ENCODE data around the gene FREM1.

The FREM1 gene

DNA sequence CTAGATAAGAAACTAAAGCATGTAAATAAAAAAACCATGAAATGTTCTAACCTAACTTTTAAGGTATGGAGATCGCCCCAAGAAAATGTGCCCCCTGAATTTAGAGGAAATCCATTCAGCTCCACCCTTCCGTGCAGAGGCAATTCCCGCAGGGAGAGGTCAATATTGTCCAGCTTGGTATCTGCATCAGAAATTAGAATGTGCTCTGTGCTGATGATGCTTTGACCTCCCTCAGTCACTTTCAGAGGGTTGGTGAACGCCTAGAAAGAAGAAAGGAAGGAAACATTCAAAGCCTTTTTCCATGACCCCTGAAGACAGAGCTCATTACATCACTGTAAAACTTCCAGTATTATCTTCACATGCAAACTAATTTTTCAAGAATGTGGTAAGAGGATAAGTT is 91.0 kb downstream of the FREM1 start:
- no peak for DNase-seq (ENCODE audit: low read depth in 2 of 2)

DNA sequence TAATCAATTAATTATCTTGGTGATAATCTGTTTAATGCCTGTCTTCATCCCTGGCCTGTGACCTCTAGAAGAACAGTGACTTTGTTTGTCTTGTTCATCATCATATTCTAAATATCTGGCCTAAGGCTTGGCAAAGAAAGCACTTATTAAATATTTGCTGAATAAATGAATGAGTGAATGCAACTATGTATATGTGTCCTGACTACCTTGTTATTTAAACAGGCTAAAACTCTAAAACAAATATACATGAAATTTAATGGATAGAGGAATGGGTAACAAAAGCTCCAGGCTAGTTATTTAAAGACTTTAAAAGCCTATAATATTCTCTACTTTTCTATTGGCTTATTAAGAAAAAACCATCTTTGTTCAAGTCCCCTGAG is 96.0 kb downstream of the FREM1 start:
- no peak for DNase-seq (ENCODE audit: low read depth in 2 of 2)

DNA sequence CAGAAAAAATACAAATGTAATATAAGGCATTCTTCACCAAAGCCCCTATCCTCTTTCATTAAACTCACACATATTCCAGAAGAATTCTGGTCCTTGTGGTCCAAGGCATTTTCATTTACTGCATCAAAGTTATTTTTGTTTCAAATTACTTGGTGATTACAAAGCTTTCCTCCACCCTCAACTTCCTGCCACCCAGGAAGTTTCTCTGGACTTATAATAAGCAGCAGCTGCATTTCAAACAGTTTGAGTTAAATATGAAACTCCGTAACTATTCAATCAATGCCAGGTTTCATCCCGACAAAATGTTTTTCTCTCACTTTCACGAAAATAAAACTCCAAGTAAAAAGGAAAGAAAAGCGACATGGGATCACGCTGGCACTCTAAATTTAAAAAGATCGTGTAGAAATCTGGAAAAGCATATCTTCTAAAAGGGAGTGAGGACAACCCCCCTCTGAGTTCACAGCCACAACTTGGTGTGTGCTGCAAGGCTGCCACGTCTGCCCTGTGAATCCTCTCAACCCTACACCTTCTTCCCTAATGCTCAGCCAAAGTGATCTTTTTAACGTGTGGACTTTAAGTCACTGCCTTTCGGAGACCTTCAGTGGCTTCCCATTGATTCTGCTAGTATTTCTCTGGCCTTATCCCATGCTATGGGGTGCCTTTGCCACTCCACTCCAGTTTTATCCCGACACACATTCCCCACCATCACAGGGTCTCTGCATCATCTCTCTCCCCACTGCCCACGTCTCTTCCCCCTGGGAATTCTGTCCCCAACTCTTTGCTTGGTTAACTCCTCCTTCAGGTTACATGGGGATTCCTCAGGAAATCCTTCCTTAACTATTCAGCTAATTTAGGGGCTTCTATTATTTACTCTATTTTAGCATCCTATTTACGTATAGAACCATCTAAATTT is 96.6 kb downstream of the FREM1 start:
- DNase-seq (ENCODE audit: low read depth in 2 of 2) = no peak

DNA sequence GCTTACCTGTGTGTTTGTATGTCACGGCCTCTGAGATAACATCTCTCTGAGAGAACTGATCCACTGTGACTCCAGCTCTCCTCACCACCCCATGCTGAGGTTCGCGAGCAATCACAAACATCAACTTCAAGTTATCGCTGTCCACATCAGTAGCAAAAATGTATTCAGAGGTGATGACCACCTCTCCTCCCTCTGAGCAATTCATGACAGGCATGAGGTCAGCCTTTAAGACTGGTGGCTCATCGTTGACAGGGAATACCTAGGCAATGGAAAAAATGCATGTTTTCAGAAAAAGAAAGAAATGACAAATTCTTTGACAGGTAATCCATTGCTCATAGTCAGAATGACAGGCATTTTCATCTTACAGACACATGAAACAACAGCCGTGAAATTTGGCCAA is 97.4 kb downstream of the FREM1 start:
- no peak for DNase-seq (ENCODE audit: low read depth in 2 of 2)

DNA sequence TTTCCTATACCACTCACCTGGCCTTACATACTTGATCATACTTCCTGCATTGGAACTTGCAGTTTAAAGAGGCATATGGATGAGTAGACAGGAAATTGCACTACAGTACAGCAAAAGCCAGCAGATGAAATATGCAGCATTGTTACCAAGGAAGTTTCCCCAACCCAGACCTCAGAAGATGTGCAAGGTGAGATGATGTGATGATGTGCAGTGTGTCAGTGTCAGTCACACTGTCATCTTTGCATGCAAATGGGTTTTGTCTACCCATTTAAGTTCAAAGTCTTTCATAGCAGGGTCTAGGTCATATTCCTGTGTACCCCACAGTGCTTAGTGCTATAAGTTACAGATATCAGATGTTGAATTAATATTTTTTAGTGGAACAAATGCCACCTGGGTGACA is 98.4 kb downstream of the FREM1 start:
- DNase-seq (ENCODE audit: low read depth in 2 of 2) = no peak

DNA sequence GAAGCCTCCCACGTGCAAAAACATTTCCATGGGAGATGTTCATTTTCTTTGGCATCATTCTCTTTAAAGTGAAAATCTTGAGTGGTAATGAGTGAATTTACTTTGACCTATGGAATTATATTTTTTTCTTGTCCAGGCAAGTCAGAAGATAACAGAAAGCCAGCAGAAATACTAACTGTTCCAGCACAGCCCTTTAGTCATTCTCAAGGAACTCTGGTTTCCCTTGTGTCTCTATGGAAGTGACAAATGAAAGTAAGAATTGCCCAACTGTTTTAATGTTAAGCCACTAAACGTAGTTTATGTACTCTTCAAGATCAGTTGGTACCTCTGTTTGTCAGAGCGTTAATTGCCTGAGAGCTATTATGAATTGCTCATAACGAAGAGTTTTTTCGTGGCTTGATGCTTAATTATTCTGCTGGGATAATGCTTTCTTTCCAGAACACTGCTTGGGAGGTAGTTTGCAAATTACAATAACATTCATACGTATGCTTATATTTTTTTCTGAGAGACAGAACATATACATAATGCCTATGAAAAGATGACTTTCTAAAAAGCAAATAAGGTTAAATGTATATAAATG is 103.2 kb downstream of the FREM1 start:
- DNase-seq (ENCODE audit: low read depth in 2 of 2) = no peak

DNA sequence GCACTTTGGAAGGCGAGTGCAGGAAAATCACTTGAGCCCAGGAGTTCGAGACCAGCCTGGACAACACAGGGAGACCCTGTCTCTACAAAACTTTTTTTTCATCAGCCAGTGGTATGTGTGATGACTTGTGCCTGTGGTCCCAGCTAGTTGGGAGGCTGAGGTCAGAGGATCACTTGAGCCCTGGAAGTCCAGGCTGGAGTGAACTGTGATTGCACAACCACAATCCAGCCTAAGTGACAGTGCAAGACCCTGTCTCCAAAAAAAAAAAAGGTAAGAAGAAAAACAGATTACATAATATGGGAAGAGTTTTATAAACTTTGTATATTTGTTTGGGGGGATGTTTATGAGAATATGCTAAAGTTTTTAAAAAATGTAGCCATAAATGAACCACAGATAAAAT is 111.2 kb downstream of the FREM1 start:
- DNase-seq (ENCODE audit: low read depth in 2 of 2) = no peak

DNA sequence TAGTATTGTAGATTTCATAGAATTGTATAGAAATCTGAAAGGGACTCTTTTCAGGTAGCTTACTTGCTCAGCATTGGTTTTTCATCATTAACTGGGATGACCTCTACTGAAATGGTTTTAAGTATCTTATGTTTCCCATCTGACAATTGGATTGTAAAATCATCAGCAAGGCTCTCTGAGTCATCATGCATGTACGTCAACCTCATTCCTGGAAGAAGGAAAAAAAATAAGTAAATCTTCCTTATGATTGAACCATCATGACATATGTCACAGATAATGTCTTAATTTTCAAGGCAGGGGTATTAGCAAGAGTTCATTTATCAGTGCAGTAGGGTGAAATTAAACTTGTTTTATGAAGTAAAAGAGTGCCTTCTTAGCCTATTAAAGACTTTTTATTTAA is 112.8 kb downstream of the FREM1 start:
- no peak for DNase-seq (ENCODE audit: low read depth in 2 of 2)

DNA sequence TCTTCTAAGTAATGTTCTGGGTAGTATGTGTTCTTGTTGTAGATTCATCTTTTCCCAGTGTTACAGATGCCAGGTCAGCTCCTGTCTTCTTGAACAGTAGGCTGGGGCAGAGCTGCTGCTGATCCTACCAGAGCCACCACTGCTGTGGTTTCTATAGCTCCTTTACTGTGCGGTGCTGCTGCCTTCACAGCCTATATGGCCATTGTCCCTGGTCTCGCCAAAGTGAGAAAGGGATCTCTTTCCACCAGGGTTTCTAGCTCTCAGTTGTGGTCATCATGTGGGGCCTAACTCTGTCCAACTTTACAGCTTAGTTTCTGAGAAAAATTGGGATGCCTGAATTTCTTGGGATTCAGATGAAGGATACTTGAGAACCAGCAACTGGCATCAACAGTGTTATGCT is 116.8 kb downstream of the FREM1 start:
- no peak for DNase-seq (ENCODE audit: low read depth in 2 of 2)

DNA sequence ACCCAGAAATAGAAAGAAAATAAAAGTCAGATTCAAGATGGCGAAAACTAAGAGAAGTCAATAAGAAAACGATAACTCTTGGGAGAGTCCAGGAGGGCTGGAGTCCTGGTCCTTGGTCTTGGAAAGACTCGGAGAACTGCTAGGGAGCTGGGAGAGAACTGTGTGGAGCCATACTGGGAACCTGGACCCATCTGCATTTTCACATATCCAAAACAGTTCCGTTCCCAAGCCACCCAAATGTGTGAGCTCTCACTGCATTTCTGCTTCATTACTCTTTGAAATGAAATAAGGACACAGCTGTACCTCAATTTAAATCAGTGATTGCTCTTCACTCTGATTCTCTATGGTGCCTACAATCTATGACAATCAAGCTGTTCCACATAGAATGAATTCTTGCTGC is 119.6 kb downstream of the FREM1 start:
- no peak for DNase-seq (ENCODE audit: low read depth in 2 of 2)

DNA sequence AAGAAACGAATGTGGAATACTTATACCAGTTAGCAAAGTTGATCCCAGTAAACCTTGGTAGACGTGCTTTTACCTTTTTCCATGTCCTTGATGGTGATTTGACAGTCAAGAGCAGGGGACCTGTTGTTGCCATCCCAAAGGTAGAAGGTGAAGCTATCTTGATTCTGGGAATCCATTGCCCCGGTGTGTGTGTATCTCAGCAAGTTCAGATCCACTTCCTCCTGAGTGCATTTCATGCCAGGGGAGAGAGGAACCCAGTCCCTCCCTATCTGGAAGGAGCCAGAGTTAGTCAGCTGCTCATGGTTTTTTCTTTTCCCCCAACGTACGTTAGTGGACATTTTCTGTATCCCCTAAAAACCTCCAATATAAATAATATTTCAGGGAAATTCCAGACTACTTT is 121.4 kb downstream of the FREM1 start:
- DNase-seq (ENCODE audit: low read depth in 2 of 2) = no peak

DNA sequence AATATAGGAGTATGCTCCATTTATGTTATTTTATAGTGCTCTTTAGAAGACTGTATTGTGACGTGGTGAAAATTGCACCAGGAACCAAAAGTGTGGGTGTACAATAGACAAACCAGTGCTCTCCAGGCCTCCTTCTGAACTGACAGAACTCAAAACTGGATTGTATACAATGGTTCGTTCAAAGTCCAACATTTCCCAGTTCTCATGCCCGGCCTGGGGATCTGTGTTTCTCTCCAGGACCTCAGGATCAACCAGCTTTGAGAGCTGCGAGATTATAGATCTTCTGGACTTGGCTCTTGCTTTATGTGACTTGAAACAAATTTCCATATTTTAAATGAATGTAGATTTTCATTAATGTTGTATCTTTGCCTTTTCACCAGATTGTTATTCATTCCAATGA is 126.9 kb downstream of the FREM1 start:
- no peak for DNase-seq (ENCODE audit: low read depth in 2 of 2)

DNA sequence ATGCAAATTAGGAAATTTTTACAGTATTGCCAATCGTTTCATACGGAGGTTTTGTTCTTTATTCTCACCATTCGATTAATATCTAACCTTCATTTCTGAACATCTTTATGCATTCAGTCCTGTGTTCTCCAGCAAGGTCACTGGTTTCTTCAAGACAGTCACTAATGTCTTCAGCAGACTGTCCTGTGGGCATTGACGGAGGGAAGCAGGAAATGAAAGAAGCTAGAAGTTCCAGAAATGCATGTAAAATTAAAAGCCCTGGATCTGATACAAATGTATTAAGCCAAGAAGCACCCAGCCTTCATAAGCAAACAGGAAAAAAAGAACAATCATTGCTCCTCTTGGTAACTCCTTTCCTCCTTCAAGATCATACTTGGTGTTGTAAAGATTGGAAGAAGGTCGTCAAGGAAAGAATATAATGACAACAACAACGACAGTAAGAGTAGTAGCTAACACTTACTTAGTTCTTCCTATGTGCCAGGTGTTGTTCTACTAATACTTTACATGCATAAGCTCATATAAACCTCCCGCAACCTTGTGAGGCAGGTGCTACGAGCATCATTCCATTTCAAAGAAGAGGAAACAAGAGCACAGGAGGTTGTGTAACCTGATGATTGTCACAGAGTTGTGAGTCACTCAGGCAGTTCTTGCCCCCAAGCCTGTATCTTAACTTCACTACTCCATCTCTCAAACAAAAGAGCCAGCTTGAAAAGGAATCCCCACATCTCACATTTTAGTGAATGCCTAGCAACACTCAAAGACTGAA is 127.8 kb downstream of the FREM1 start:
- DNase-seq (ENCODE audit: low read depth in 2 of 2) = no peak

DNA sequence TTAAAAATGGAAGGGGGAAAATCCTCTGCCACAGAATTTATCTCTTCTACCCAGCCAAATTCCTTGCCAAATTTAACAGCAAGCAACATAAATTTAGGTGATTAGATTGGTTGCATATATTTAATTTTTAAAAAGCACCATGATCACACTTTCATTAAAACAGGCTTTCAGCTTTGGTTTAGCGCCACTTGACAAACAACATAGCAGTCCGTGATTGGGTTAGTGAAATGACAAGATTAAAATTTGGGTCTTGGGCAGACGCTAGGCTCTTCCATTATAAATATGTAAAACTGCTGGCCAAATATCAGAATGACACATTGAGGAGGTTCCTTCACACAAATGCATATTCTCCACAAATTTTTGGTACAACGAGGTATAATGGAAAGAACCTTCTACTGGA is 129.5 kb downstream of the FREM1 start:
- no peak for DNase-seq (ENCODE audit: low read depth in 2 of 2)

DNA sequence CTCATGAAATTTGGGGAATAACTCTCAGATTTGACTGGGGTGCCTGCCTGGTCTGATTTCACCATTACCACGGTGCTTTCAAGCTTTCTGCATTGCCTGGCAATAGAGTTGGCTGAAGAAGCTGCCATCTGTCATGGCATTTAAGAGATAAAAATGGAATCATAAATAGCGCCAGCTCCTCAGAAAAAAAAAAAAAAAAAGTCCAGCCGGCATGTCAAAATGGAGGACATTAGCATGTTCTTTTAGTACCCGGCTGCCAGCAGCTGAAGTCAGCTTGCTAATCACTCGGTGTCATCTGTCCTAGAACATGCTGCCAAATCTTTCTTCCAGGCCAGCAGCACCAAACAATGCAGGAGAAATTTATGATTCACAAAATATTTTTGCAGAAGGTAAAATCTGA is 130.0 kb downstream of the FREM1 start:
- DNase-seq (ENCODE audit: low read depth in 2 of 2) = no peak

DNA sequence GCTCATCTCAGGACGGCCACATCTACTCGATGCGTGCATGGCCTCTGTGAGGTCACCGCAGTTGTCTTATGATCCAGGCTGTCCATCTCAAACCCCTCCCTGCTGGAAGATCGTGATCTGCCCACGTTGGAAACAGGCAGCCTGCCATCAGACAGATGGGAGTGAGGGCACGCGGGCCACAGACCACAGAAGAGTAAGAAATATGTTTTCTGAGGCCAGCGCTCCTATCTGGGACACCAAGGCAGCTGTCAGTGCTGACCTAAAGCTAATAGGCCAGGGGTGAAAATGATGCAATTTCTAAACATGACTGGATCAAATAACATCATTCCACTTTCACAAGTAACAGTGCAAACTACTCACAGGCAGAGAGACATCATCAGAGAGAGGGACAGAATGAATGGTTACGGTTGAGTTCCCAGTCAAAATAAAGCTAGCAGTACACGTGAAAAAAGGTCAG is 130.6 kb downstream of the FREM1 start:
- no peak for DNase-seq (ENCODE audit: low read depth in 2 of 2)

DNA sequence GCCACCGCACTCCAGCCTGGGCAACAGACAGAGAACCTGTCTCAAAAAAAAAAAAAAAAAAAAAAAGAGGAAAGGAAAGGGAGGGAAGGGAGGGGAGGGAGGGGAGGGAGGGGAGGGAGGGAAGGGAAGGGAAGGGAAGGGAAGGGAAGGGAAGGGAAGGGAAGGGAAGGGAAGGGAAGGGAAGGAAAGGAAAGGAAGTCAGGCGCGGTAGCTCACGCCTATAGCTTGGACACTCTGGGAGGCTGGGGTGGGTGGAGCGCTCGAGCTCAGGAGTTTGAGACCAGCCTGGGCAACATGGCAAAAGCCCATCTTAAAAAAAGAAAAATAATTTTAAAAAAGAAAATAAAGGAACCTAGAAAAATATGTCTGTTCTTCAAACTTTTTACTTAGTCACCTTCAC is 131.7 kb downstream of the FREM1 start:
- no peak for DNase-seq (ENCODE audit: low read depth in 2 of 2)

DNA sequence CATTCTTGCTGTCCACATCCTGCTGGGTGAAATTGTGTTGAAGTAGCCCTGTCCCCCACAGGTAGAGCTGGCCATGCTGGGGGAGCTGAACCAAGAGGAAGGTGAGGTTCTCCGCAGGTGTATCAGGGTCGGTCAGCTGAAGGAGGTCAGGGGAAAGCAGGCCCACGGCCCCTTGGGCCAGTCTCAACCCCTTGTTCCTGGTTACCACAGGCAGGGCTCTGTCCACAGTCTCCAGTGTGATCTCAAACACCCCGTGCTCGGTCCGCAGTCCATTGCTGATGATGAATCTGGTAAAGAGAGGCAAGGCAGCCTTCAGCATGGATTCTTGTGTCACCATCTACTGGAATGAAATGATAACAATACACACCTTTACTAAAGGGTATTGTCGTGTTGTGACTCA is 134.3 kb downstream of the FREM1 start:
- DNase-seq (ENCODE audit: low read depth in 2 of 2) = no peak

DNA sequence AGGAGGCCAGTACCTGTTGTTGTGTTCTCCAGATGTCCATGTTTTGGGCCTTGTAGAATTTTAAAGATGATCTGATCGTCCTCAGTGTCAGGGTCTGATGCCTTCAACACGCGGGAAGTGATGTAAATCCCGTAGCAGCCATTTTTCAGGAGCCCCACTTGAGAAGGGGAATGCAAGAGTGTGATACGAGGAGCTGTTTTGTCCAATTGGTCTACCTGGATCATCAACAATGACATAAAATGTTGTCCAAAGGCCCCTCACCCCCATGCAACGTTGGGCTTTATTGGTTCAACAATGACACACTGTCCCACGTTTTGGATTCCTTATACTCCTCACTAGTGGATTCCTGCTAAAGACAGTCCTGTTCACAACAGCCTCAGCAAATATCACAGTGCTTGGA is 139.6 kb downstream of the FREM1 start:
- DNase-seq (ENCODE audit: low read depth in 2 of 2) = no peak

DNA sequence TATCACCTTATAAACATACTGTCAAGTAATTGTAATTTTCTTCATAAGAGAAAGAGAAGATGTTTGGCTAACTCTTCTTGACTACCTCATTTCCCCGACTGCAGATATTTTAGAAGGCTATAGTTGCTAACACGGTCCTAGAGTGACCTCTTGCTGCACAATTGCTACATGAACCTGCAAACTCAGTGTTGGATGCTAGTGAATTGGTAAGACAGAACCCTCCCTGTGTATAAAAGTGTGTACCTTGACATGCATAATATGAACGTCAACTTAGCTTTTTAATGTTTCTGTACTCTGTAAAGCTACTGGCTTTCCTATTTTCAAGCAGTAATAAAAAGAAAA is 141.0 kb downstream of the FREM1 start:
- no peak for DNase-seq (ENCODE audit: low read depth in 2 of 2)

DNA sequence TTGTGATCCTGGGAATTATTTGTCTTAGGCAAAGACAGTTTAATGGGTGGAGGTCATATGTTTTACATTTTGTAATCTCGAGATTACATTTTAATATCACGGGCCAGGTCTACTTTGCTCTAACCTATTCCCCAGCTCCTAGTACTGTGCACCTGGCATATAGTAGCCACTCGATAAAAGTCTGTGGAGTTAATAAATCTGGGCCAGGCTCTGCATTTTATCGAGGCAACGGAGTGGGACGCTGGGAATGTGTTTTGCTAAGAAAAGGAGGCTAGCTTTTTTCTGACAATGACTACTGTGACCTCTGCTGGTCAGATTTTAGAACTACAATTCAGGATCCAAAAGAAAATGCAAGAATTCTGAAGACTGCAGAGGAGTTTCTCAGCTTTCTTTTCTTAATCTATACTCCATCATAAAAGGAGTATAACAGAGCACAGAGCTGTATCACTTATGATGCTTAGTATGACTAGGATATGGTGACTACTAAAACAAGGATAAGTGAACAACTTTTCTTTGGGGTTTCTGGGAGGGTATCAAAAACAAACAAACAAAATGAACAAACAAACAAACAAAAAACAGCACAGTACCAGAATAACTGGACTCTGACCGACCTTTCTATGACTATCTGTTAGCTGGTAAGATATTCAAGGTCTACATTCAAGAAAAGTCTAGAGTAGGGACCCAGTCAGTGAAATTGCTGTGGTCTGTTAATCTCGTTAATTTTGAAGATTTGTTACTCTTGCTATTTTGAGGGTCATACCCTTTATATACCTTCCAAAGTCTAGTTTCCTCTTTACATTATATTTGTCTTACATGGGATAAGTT is 141.6 kb downstream of the FREM1 start:
- no peak for DNase-seq (ENCODE audit: low read depth in 2 of 2)

DNA sequence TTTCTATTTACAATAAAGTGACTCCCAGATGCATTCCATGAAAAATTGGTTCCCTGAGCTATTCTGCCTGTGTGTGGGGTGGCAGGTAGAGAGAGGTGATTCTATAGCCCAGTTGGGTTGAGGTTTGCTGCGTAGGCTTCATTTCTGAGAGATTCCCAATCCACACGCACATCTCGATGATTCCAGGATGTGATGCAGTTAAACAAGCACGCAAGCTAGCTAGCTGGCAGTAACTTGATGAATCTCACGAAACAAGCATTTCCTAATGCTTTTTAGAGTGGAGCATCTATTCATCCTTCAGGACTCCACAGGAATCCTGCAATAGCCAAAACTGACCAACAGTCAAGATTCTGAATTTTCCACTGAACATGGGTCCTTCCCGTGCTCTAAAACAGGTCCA is 143.9 kb downstream of the FREM1 start:
- DNase-seq (ENCODE audit: low read depth in 2 of 2) = no peak
